Breast epithelium (tissue), 4 donors: ENCODE results near the gene ZNF454. TPM values are rescaled to one million over a fixed set of nuclear protein-coding genes. Genes with fewer than 3 reads are reported as not detected.

Experiments
- DNase-seq, 2 donors: peaks; one replicate each; pipeline ENCODE4 v3.0.0-alpha.2; 2019; ENCODE audit warnings: low spot score in 2 of 2
- H3K27ac ChIP-seq, 2 donors: fragments of 200-600 bp; sonication (generic) in 1 of 2; one replicate each; pipeline ENCODE4 v1.5.1; 2016 to 2019; ENCODE audit warnings: mild to moderate bottlenecking in 1 of 2
- H3K27me3 ChIP-seq, 2 donors: fragments of 200-600 bp; sonication (generic) in 1 of 2; one replicate each; pipeline versions ENCODE4 v1.5.1 to v1.6.0; 2017 to 2019; ENCODE audit warnings: control low read depth in 1 of 2, mild to moderate bottlenecking in 1 of 2
- H3K36me3 ChIP-seq: fragments of 200-600 bp; one replicate; pipeline ENCODE4 v1.5.1; 2019
- H3K4me1 ChIP-seq, 2 donors: fragments of 200-600 bp; sonication (generic); one replicate each; pipeline ENCODE4 v1.5.1; 2016 to 2019; ENCODE audit warnings: control low read depth in 1 of 2
- H3K4me3 ChIP-seq, 3 donors: fragments of 200-600 bp; sonication (generic); 1 replicate in 2 of 3; 2 replicates in 1 of 3; pipeline ENCODE4 v1.5.1; 2016 to 2019; ENCODE audit warnings: mild to moderate bottlenecking in 3 of 3, moderate library complexity in 2 of 3
- H3K9me3 ChIP-seq, 2 donors: fragments of 200-600 bp; sonication (generic) in 1 of 2; one replicate each; pipeline ENCODE4 v1.5.1; 2016 to 2019; ENCODE audit warnings: control low read depth in 1 of 2
- POLR2A ChIP-seq: fragments of 450-650 bp; IDR thresholded peaks from one replicate; pipeline ENCODE4 v1.6.1; 2016; ENCODE audit warnings: antibody characterized with exemption, mild to moderate bottlenecking, moderate library complexity
- POLR2AphosphoS5 ChIP-seq, 3 donors: sonication (generic); formaldehyde crosslinking; IDR thresholded peaks; one replicate each; pipeline ENCODE4 v1.6.1; 2017; ENCODE audit warnings: antibody characterized with exemption in 3 of 3
- intact Hi-C: fragments of 100-400 bp; cut with DNase I; formaldehyde crosslinking; loops from one replicate; pipeline ENCODE4 v1.15.1; 2023; ENCODE audit warnings: low total_unique reads
- total RNA-seq, 3 donors: library from RNA; depleted of rRNA; stranded (reverse); fragments of >200 nt; gene quantifications; one replicate each; pipeline ENCODE4 v1.1.0, GENCODE V29; 2016
- TF ChIP-seq, protein P1 (sequence below), 3 donors: fragments of 450-650 bp; IDR thresholded peaks; one replicate each; pipeline ENCODE4 v1.5.1; 2016 to 2017; ENCODE audit warnings: antibody characterized with exemption in 3 of 3, mild to moderate bottlenecking in 3 of 3, moderate library complexity in 3 of 3

ZNF454 gene
- total RNA-seq, 3 donors from 2014 or later = 1.9 to 5.2 (median 4.2) TPM

DNA sequence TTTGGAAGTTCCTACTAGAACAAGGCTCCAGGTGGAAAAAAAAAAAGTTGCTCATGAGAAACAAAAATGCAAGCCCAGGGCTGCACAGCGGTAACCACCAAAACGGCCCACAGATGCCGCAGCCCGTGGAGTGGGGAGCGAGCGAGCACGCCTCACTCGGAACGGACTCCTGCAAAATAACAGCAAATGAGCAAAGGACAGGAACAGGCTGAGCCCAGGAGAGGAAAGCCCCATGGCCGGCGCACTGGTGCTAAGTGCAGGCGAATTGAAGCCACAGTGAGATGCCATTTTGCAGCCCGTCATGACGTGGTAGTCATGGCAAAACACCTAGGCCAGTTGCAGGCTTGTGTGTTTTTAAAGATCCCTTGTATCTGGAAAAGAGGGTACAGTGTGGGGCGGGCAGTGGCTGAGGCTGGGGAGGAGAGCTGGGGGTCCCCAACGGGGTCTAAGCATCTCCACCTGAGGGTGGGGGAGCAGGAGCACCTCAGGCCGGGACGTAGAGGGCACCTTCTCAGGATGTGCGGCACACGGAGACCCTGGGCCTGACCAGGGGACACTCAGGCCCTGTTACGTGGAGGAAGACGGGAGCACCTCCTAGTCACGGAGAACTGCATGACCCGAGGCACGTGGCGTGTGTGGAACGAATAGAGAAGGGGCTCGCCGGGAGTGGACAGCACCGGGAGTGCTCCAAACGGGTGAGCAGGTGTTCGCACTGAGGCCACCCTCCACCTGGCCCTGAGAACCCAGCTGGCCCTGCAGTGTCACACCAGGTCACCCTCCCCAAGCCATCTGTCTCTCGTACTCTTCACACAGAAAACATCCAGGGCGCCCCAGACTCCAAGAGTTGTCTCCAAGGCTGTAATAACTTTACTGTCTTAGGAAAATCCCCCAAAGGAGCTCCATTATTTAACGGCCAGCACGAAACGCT, 43.4 kb downstream of the ZNF454 start:
- DNase-seq = no peak
- no peaks in the 10 kb centered on the region for H3K36me3 ChIP-seq
- H3K4me1 ChIP-seq = no peaks in the 10 kb centered on the region
- no peaks in the 10 kb centered on the region for H3K27me3 ChIP-seq
- H3K27ac ChIP-seq = no peak overlapping the region
- no peak overlapping the region for H3K4me3 ChIP-seq
- peaks cover 88 to 90% of the 10 kb centered on the region in 2 donors for H3K9me3 ChIP-seq
- intact Hi-C loops = no loop called here
- TF ChIP-seq POLR2AphosphoS5 (IDR thresholded peaks at IDR 0.05) (no peak), POLR2A (no peak)
- TF ChIP-seq, protein P1, sequence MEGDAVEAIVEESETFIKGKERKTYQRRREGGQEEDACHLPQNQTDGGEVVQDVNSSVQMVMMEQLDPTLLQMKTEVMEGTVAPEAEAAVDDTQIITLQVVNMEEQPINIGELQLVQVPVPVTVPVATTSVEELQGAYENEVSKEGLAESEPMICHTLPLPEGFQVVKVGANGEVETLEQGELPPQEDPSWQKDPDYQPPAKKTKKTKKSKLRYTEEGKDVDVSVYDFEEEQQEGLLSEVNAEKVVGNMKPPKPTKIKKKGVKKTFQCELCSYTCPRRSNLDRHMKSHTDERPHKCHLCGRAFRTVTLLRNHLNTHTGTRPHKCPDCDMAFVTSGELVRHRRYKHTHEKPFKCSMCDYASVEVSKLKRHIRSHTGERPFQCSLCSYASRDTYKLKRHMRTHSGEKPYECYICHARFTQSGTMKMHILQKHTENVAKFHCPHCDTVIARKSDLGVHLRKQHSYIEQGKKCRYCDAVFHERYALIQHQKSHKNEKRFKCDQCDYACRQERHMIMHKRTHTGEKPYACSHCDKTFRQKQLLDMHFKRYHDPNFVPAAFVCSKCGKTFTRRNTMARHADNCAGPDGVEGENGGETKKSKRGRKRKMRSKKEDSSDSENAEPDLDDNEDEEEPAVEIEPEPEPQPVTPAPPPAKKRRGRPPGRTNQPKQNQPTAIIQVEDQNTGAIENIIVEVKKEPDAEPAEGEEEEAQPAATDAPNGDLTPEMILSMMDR (IDR thresholded peaks at IDR 0.05) = no peak

DNA sequence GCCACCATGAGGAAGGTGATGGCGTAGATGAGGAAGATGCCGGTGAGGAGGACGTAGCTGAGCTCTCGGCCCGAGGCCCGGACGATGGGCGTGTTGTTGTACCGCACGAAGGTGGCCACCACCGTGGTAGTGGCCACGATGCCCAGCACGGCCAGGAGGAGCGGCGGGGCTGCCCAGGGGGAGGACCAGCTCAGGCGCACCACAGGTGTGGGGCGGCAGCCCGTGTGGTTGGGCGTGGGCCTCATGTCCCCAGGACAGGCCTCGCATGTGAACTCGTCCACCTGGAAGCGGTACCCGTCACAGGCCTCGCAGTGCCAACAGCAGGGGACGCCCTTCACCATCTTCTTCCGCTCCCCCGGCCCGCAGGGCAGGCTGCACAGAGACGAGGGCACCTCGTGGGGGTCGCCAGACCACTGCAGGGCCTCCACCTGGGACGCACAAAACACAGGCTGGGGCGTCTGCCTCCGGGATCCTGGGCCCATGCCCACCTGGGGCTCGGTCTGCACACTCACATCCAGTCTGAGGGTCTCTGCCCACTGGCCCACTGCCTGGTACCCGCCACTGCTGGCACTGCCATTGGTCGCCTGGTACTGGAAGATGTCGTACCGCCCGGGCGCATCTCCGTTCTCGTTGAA, 45.4 kb downstream of the ZNF454 start:
- no peaks in the 10 kb centered on the region for H3K36me3 ChIP-seq
- intact Hi-C loops = no loop called here
- peak overlapping the region in 1 of 3 donors; percentile 25 for H3K4me3 ChIP-seq
- DNase-seq = no peak
- TF ChIP-seq, protein P1 (IDR thresholded peaks at IDR 0.05) = no peak
- TF ChIP-seq POLR2AphosphoS5 (IDR thresholded peaks at IDR 0.05) = no peak
- peaks cover 85 to 89% of the 10 kb centered on the region in 2 donors for H3K9me3 ChIP-seq
- no peaks in the 10 kb centered on the region for H3K4me1 ChIP-seq
- no peak overlapping the region for H3K27ac ChIP-seq
- H3K27me3 ChIP-seq = no peaks in the 10 kb centered on the region

DNA sequence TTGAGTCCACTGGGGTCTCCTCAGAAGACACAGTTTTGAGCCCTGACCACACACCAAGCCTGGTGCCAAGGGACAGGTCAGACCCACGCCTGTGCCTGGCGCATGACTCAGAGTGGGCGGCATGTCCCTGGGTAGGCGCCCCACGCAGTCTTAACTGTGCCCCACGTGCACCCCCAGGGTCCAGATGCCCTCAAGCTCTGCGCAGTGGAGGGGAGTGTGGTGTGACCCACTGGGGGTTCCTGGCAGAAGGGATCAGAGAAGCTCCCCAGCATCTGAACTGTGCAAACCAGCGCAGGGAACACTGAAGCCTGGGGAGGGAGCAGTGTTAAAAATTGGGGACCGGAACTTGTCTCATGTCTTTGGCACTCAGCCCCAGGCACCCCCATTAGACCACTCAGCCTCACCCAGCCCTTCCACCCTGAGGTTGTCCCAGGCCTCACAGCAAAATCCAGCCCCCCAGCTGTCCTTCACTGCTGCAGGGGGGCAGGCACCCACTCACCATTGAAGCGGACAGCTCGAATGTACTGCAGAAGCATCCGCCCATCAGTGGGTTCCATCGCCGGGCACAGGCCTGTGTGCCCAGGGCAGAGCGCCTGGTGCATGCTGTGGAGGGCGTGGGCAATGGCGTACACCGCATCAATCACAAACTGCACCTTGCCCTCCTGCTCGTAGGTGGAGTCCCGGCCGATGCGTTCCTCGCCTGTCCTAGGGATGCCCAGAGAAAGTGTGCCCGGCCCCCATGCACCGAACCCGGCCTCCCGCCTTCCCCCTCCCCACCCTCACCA, 47.6 kb downstream of the ZNF454 start:
- DNase-seq = no peak

DNA sequence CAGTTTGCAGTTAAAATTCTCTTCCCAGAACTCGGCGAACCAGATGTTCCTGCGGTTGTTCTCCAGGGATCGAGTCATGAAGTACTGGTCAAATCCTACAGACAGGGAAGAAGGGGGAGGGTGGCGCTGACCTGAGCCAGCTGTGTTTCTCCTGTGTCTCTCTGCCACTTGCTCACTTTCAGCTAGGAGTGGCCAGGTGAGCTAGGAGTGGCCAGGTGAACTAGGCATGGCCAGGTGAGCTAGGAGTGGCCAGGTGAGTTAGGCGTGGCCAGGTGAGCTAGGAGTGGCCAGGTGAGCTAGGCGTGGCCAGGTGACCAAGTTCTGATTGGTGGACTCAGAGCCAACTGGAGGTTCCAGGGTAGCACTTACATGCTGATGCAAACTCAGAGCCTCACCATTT, 48.3 kb downstream of the ZNF454 start:
- Histone ChIP-seq H3K27me3 (peaks cover 0 to 16% of the 10 kb centered on the region in 2 donors), H3K4me3 (no peak overlapping the region), H3K27ac (no peak overlapping the region), H3K36me3 (no peaks in the 10 kb centered on the region), H3K4me1 (no peaks in the 10 kb centered on the region), H3K9me3 (peaks cover 68 to 72% of the 10 kb centered on the region in 2 donors)
- TF ChIP-seq, protein P1 (IDR thresholded peaks at IDR 0.05) = no peak
- no peak for TF ChIP-seq POLR2A
- no peak for TF ChIP-seq POLR2AphosphoS5 (IDR thresholded peaks at IDR 0.05)
- intact Hi-C loops = no loop called here
- DNase-seq = no peak

More for the DNA sequence above, 47.6 kb downstream of the ZNF454 start:
- TF ChIP-seq POLR2AphosphoS5 (IDR thresholded peaks at IDR 0.05) (no peak), POLR2A (no peak)
- TF ChIP-seq, protein P1 (IDR thresholded peaks at IDR 0.05) = no peak
- H3K9me3 ChIP-seq = peaks cover 75 to 76% of the 10 kb centered on the region in 2 donors
- no peaks in the 10 kb centered on the region for H3K4me1 ChIP-seq
- intact Hi-C loops = no loop called here
- H3K36me3 ChIP-seq = no peaks in the 10 kb centered on the region
- H3K4me3 ChIP-seq = no peak overlapping the region
- no peak overlapping the region for H3K27ac ChIP-seq
- peaks cover 0 to 9% of the 10 kb centered on the region in 2 donors for H3K27me3 ChIP-seq
